Measurements from ENCODE around the gene SLC1A2.

SLC1A2 gene

DNA sequence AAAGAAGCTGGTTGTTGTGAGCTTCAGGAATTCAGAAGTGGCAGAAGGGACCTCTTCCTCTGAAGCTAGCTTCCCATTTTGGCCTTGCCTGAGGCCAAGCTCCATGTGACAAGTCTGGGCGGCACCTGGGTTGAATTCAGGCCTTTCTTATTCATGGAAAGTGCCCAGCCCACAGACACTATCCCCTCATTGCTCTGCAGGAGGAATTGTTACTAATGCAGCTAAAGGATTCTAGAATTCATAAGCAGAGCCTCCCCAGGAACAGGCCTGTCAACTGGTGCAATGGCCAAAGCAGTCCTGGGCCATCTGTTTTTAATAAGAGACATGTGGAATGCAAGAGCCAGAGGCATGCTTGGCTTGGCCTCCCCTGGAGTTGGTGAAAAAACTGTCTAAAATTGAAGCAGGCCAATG, 71.4 kb downstream of the SLC1A2 start:
- DNase-seq, result no peak

DNA sequence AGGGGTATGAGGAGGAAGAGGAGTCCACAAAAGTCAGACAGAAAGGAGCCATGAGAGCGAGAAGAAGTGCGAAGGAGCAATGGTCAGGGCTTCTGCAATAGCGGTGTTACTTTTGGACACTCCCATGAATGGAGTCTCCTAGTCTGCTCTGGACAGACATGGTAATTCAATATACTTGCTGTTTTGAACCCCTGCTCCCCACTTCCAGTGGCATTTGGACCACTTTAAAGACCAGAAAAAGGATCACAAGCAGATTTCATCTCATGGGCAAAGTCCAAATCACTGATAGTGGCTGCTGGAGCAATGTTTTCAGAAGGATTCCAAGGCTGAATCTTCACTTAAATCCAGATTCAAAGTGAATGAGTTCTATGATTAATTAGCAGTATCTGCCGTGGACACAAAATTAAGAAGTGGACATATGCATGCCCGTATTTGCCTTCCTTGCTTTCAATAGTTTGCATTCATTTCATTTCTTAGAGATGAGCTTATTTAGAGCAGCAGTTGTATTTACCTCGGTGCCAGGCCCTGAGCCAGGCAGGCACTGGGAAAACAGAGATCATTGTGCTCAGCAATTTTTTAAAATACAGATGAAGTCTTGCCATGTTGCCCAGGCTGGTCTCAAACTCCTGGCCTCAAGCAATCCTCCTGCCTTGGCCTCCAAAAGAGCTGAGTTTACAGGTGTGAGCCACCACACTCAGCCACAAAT, 72.0 kb downstream of the SLC1A2 start:
- no peak for DNase-seq

DNA sequence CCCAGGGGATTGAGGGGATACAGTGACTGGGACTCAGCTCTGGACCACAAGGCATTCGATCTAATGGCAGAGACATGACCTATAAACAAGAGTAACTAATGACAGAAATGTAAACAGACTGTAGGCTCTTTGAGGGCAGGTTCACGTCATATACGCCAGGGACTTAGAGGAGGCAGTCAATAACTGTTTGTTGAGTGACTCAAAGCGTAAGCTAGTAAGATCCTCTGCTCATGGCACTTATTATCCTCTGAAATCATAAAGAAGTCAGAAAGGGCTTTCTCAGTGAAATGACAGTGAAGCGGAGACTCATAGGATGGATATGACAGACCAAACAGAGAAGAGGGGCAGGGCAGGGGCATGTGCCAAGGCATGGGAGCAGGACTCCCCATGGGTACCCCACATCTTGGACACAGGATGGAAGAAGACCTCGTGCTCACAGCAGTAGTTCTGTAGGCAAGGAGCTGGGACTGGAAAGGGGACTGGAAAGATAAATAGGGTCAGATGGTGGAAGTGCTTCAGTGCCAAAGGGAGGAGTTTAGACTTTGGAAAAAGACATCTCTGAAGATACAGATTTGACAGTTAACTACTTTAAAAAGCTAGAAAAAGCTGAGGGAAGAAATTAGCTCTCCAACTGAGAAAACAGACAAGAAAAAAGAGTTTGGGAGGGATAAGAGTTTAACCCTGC, 72.7 kb downstream of the SLC1A2 start:
- DNase-seq, result no peak

DNA sequence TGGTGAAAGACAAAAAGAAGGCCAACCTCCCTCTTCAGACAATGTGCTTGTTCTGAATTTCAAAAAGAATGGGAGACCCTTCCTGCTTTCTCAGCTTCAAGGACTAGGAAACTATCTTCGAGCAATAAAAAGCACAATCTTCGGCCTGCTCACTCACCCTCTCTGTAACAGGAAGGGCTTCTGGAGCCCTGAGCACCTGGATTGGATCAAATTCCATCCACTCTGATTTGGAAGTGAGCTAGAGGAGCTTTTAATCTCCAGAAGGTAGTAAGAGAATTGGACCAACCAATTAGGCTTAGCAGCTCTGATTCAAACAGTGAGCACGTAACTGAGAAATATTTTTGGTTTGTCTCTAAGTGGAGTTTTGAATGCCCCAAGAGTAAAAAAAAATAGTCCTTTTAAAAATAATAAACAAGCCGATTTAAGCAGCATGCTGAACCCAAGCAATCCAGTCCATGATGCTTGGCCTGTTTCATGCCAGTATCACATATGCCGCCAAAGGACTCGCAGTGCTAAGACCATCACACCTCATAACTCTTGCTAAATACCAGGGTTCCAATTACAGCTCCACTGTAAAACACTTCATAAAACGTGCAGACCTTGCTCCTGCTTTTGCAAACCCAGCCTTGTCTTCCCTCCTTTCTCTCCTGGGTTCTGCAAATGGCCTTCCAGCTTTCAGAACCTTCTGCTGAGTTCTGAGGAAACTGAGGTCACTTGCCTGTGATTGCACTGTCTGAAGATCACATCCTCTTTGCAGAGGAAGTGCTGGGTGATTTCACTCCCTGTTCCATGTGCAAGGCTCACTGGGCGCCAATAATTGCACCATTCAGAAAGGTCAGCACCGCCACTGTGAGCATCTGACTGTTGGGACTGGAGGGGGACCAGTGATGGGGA, 74.4 kb downstream of the SLC1A2 start:
- no peak for DNase-seq

DNA sequence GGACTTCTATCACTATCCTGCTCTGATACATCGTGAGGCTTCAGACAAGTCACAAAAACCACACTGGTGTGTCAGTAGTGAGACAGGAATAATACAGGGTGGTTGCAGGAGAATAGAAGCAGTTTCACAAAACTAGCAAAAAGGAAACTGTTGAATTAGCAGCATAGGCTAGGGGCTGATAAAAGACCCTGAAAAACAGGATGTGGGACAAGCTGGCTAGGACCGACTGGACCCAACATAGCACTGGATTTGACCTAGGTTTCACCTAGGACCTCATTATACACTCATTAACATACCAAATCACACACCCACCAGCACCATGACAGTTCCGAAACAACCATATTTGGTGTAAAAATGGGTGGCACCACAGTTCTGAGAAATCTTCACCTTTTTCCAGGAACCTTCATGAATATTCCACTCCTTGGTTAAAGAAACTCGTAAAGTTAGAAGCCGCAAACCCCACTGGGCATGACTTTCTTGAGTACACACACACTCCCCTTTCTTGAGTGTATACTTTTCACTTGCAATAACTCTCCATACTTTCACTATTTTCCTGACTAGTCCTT, 76.2 kb downstream of the SLC1A2 start:
- DNase-seq, result peak; percentile 76

DNA sequence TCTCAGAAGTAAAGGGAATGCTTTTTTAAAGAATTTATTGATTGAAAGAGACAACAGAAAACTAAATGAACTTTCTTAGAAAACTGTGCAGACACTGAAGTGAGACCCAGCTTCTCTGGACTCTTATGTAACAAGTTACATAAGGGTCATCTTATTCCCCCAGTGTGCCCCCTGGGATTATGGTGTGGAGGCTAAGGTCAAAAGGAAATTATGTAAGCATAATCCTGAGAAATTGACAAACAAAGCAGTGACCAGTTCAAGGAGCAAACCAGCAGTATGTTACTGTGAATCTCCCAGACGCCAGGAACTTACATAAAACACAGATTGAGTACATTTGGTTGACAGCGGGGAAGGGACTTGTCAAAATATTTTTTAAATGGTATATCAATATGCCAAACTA, 78.6 kb downstream of the SLC1A2 start:
- no peak for DNase-seq

- no peak for DNase-seq
Measured at GRCh38 chr11:35340071-35340470, 79.3 kb downstream of the SLC1A2 start.

GRCh38 chr11:35338921-35339320, 80.4 kb downstream of the SLC1A2 start:
- no peak for DNase-seq

GRCh38 chr11:35337914-35338305, 81.4 kb downstream of the SLC1A2 start:
- DNase-seq, result no peak

GRCh38 chr11:35337136-35337913, 82.0 kb downstream of the SLC1A2 start:
- no peak for DNase-seq

DNA sequence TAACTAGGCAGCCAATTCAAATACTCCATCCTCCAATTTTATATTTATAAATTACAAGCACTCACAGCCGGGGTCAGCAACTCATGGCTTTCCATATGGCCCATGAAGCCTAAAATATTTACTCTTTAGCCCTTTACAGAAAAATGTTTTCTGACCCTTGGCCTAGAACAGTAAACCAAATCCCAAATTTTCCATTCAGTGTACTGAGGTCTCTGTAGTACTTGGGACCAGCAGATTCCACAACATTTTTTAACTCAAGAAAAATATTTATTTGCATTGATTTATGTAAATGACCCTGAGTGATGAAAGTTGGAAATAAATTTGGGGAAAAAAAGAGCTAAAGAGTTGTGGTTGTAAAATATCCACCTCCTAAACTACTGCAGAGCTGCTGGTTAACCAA, 82.6 kb downstream of the SLC1A2 start:
- no peak for DNase-seq

DNA sequence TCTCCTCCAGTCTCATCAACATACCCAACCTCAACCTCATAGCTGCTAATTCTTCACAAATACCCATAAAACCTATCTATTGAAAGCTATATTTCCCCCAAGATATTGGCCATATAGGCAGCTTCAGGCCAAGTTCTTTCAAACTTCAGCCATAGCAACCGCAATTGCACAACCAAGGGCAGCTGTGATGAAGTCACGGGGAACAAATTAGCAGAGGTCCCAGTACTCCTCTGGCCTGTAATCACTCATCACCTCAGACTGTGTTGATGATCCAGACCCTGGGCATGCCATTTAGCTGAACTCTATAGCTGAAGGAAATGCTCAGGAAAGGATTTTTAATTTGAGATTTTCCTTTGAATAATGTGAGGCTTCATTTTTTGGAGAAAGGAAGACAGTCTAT, 84.1 kb downstream of the SLC1A2 start:
- no peak for DNase-seq

DNA sequence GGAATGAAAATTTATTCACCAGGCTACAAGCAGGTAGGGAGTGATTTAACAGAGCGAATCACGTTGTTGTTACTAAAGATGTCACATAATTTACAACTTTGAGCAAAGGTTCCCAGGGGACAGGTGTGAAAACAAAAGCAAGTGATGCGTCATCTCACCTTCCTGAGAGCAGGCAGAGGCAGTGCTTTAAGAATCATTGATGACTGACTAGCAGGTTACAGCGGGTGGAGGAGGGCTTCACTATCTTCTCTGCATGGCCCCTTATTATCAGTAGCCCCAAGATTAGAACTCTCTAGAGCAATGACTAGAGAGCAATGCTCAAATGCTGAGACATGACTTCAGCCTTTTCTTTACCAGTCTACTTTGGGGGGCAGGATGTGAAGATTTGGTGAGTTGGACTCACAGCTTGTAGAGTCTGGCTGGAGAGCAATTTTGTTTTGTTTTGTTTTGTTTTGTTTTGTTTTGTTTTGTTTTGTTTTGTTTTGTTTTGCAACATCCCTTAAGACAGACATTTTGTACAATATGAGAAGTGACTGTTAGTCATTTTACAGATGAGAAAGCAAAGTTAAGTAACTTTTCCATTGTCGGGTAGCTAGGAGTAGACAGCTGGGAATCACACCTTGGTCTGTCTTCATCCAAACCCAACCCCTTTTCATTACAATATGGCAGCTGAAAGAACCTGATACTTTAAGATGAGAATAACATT, 84.8 kb downstream of the SLC1A2 start:
- peak; percentile 39 for DNase-seq

DNA sequence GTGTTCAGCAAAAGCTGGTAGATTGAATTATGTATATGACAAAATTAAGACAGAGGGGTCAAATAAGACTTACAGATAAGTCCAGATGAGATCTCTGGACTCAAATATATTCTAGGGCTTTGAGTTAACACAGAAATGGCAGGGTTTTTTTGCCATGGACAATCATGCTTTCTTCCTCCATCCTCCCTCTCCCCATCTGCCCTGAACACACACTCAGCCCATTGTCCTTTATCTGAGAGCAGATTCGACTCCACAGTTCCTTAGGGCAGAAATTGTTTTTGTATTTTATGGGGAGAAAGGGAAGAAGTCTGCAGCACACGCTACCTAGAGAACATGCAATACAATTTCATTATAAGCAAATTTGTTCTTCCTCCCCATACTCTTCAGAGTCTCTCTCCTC, 86.8 kb downstream of the SLC1A2 start:
- no peak for DNase-seq

GRCh38 chr11:35330931-35331330, 88.4 kb downstream of the SLC1A2 start:
- peak; percentile 70 for DNase-seq

DNA sequence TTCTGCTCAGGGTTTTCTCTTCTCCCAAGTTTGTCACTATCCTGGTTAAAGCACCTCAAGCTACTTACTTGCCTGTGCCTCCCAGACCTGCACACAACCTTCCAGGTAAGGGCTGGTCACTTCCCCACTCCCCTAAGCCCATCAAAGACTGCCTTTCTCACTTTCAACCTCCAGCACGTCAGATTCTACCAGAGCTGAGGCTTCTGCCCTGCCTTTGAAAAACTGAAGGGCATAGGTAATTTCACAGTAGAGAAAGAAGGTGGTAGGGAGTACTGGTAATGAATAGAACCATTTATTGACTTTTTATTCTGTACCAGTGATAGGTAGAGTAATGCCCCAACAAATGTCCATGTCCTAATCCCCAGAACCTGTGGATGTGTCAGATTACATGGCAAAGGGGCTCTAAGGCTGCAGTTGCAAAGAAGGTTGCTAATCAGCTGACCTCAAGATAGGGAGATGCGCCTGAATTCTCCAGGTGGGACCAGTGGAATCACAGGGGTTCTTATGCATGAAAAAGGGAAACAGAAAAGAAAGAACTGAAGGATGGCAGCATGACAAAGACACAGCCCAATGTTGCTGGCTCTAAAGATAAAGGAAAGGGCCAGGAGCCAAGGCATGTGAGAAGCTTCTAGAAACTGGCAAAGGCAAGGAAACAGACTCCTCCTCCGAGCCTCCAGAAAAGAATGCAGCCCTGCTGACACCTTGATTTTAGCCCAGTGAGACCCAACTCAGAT, 89.0 kb downstream of the SLC1A2 start:
- no peak for DNase-seq

GRCh38 chr11:35327829-35328228, 91.5 kb downstream of the SLC1A2 start:
- no peak for DNase-seq

GRCh38 chr11:35326266-35326879, 93.0 kb downstream of the SLC1A2 start:
- no peak for DNase-seq

DNA sequence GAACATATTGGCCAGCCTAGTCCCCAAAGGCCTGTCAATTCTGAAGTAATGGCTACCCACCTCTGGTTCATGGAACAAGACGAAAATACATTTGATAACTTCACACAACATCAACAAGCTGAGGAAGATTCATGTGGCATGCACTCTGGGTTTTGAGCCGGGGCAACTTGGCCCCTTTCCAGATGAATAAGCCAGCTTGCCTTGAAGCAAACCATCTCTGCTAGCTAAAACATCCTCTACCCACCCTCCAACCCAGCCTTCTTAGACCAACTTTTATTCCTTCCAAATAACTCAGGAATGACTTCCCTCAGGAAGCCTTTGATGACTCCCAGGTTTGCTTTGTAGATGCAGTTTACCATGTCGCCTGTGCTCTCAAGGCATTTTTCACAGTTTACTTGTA, 94.4 kb downstream of the SLC1A2 start:
- DNase-seq, result no peak

- no peak for DNase-seq
Measured at GRCh38 chr11:35324183-35324886, 95.0 kb downstream of the SLC1A2 start.

Measured in CD4-positive, alpha-beta T cell treated with Interleukin-21 for 1 hour (primary cell).